Neural cell (in vitro differentiated cells): ENCODE data around the gene RHOH. TPM values are rescaled to one million over a fixed set of nuclear protein-coding genes. Genes with fewer than 3 reads are reported as not detected.
"Not testable (repeated sequence)": the region's sequence is repeated elsewhere in the genome, so short reads cannot be mapped to it uniquely, and the experiment has no call there.

Source experiments
- H2AFZ ChIP-seq: fragments of 200-600, 300-800 bp; sonication (generic), shearing (Covaris generic); 2 replicates; pipeline ENCODE4 v1.6.0; 2014; ENCODE audit warnings: low read depth, mild to moderate bottlenecking, antibody characterized with exemption, low read length, moderate library complexity
- H3F3A ChIP-seq: fragments of 200-600 bp; shearing (Covaris generic); 2 replicates; pipeline ENCODE4 v1.6.1; 2016; ENCODE audit warnings: mild to moderate bottlenecking, moderate library complexity, mixed read lengths, antibody characterized with exemption, low read length; ENCODE audit not compliant: insufficient read depth, poor library complexity, severe bottlenecking
- H3K27ac ChIP-seq: fragments of 200-600, 300-800 bp; sonication (generic), shearing (Covaris generic); 2 replicates; pipeline ENCODE4 v1.5.1; 2014; ENCODE audit warnings: mild to moderate bottlenecking, low read length, moderate library complexity
- H3K27me3 ChIP-seq: fragments of 300-800, 200-600 bp; sonication (generic), shearing (Covaris generic); 2 replicates; pipeline ENCODE4 v1.6.0; 2014; ENCODE audit warnings: mild to moderate bottlenecking, low read depth, low read length, moderate library complexity; ENCODE audit not compliant: insufficient read depth
- H3K36me3 ChIP-seq: fragments of 300-800, 200-600 bp; sonication (generic), shearing (Covaris generic); 2 replicates; pipeline ENCODE4 v1.5.1; 2014; ENCODE audit warnings: mild to moderate bottlenecking, antibody characterized with exemption, low read length, moderate library complexity; ENCODE audit not compliant: insufficient read depth
- H3K4me2 ChIP-seq: fragments of 300-800, 200-600 bp; sonication (generic), shearing (Covaris generic); 2 replicates; pipeline ENCODE4 v1.6.0; 2014; ENCODE audit warnings: mild to moderate bottlenecking, low read length
- H3K4me3 ChIP-seq: fragments of 300-800, 200-600 bp; sonication (generic), shearing (Covaris generic); 2 replicates; pipeline ENCODE4 v1.5.1; 2014; ENCODE audit warnings: mild to moderate bottlenecking, low read length, moderate library complexity
- H3K79me2 ChIP-seq: fragments of 200-600 bp; shearing (Covaris generic); replicated peaks from 2 replicates; pipeline ENCODE4 v1.6.0; 2014; ENCODE audit warnings: mild to moderate bottlenecking, low read length, moderate library complexity; ENCODE audit not compliant: insufficient read depth
- H3K9ac ChIP-seq: fragments of 300-800, 200-600 bp; sonication (generic), shearing (Covaris generic); 2 replicates; pipeline ENCODE4 v1.6.1; 2016; ENCODE audit warnings: mild to moderate bottlenecking, low read length, mixed read lengths
- H3K9me2 ChIP-seq: fragments of 200-600 bp; shearing (Covaris generic); 2 replicates; pipeline ENCODE4 v1.6.1; 2016; ENCODE audit warnings: mild to moderate bottlenecking, low read length, mixed read lengths; ENCODE audit not compliant: insufficient read depth
- H3K9me3 ChIP-seq: fragments of 200-600, 300-800 bp; sonication (generic), shearing (Covaris generic); 2 replicates; pipeline ENCODE4 v1.6.1; 2016; ENCODE audit warnings: mild to moderate bottlenecking, mixed run types, low read length, moderate library complexity, mixed read lengths
- H4K20me1 ChIP-seq: fragments of 200-600 bp; shearing (Covaris generic); 2 replicates; pipeline ENCODE4 v1.6.1; 2016; ENCODE audit warnings: mild to moderate bottlenecking, mixed run types; ENCODE audit not compliant: insufficient read depth
- CTCF ChIP-seq: fragments of 450-650 bp; IDR thresholded peaks from 2 replicates; pipeline ENCODE4 v1.5.1; 2014; ENCODE audit warnings: antibody characterized with exemption, mild to moderate bottlenecking, moderate library complexity; ENCODE audit not compliant: poor library complexity, severe bottlenecking
- EP300 ChIP-seq: fragments of 450-650 bp; conservative IDR thresholded peaks from 2 replicates; pipeline ENCODE4 v1.6.1; 2014; ENCODE audit warnings: antibody characterized with exemption, mild to moderate bottlenecking, moderate library complexity; ENCODE audit not compliant: poor library complexity, severe bottlenecking
- EZH2 ChIP-seq: fragments of 200-600, 300-800 bp; shearing (Covaris generic), sonication (generic); IDR thresholded peaks from 2 replicates; pipeline ENCODE4 v1.6.1; 2014; ENCODE audit warnings: antibody characterized with exemption, low read length, borderline replicate concordance, mild to moderate bottlenecking; ENCODE audit not compliant: insufficient read depth, poor library complexity, severe bottlenecking
- MXI1 ChIP-seq: fragments of 450-650 bp; conservative IDR thresholded peaks from 2 replicates; pipeline ENCODE4 v1.6.1; 2014; ENCODE audit warnings: antibody characterized with exemption, mild to moderate bottlenecking; ENCODE audit not compliant: poor library complexity, severe bottlenecking
- POLR2AphosphoS5 ChIP-seq: IDR thresholded peaks from 2 replicates; pipeline ENCODE4 v1.6.1; 2012
- RAD21 ChIP-seq: fragments of 450-650 bp; conservative IDR thresholded peaks from 2 replicates; pipeline ENCODE4 v1.6.1; 2014; ENCODE audit warnings: antibody characterized with exemption, mild to moderate bottlenecking, moderate library complexity
- REST ChIP-seq: IDR thresholded peaks from 2 replicates; pipeline ENCODE4 v1.6.1; 2012; ENCODE audit warnings: borderline replicate concordance
- SMC3 ChIP-seq: fragments of 450-650 bp; conservative IDR thresholded peaks from 2 replicates; pipeline ENCODE4 v1.6.1; 2014; ENCODE audit warnings: antibody characterized with exemption, mild to moderate bottlenecking, moderate library complexity; ENCODE audit not compliant: poor library complexity
- TAF1 ChIP-seq: IDR thresholded peaks from 2 replicates; pipeline ENCODE4 v1.6.1; 2012; ENCODE audit warnings: low read depth
- polyA plus RNA-seq: library from polyadenylated mRNA; depleted of rRNA; stranded (reverse); fragments of >200 nt; gene quantifications from 2 replicates; pipeline ENCODE4 v1.2.3, GENCODE V29; 2014

Gene RHOH
- polyA plus RNA-seq, 1 donor from 2014 or later = not detected

GRCh38 chr4:40288566-40288965 is 91.7 kb downstream of the RHOH start:
- Histone ChIP-seq H3F3A (no peaks in the 10 kb centered on the region), H3K4me2 (no peak overlapping the region), H3K27me3 (no peaks in the 10 kb centered on the region), H3K9me3 (no peaks in the 10 kb centered on the region), H3K79me2 (no peaks in the 10 kb centered on the region), H4K20me1 (no peaks in the 10 kb centered on the region), H3K36me3 (no peaks in the 10 kb centered on the region), H2AFZ (no peak overlapping the region), H3K9me2 (no peaks in the 10 kb centered on the region), H3K27ac (no peak overlapping the region), H3K9ac (no peak overlapping the region), H3K4me3 (no peak overlapping the region)
- TF ChIP-seq CTCF = no peak
- TF ChIP-seq MXI1 = no peak
- no peak for TF ChIP-seq POLR2AphosphoS5
- TF ChIP-seq RAD21 = no peak
- TF ChIP-seq SMC3 = no peak
- no peak for TF ChIP-seq TAF1
- no peak for TF ChIP-seq REST
- no peak for TF ChIP-seq EZH2
- no peak for TF ChIP-seq EP300

- Histone ChIP-seq H3K27me3 (no peaks in the 10 kb centered on the region), H3K4me3 (no peak overlapping the region), H3K9ac (no peak overlapping the region), H3K27ac (no peak overlapping the region), H3K9me3 (no peaks in the 10 kb centered on the region), H4K20me1 (no peaks in the 10 kb centered on the region), H2AFZ (no peak overlapping the region), H3K36me3 (no peaks in the 10 kb centered on the region), H3K4me2 (no peak overlapping the region), H3K79me2 (no peaks in the 10 kb centered on the region), H3K9me2 (no peaks in the 10 kb centered on the region), H3F3A (no peaks in the 10 kb centered on the region)
- TF ChIP-seq MXI1 = no peak
- TF ChIP-seq RAD21 = no peak
- TF ChIP-seq SMC3 = no peak
- TF ChIP-seq EZH2 = no peak
- TF ChIP-seq EP300 = no peak
- no peak for TF ChIP-seq TAF1
- TF ChIP-seq POLR2AphosphoS5 = no peak
- TF ChIP-seq CTCF = no peak
- TF ChIP-seq REST = no peak
Observed at GRCh38 chr4:40289366-40290188, 92.7 kb downstream of the RHOH start.

GRCh38 chr4:40290611-40291186 is 93.9 kb downstream of the RHOH start:
- H3K27me3 ChIP-seq, H3K79me2 ChIP-seq, H4K20me1 ChIP-seq, H3K9me2 ChIP-seq, H3K36me3 ChIP-seq, H3K4me2 ChIP-seq, H3K9ac ChIP-seq, H3K4me3 ChIP-seq, H3F3A ChIP-seq, H3K9me3 ChIP-seq, H2AFZ ChIP-seq, H3K27ac ChIP-seq: not testable (repeated sequence)
